HG02610 (cell line): ENCODE measurements around the gene POLDIP2.

Experiments
- ATAC-seq: cut with Tn5 transposase; IDR thresholded peaks from one replicate; pipeline ENCODE4 v1.9.1; 2021; ENCODE audit warnings: mild to moderate bottlenecking, moderate library complexity; ENCODE audit not compliant: unreplicated experiment

Gene POLDIP2

DNA sequence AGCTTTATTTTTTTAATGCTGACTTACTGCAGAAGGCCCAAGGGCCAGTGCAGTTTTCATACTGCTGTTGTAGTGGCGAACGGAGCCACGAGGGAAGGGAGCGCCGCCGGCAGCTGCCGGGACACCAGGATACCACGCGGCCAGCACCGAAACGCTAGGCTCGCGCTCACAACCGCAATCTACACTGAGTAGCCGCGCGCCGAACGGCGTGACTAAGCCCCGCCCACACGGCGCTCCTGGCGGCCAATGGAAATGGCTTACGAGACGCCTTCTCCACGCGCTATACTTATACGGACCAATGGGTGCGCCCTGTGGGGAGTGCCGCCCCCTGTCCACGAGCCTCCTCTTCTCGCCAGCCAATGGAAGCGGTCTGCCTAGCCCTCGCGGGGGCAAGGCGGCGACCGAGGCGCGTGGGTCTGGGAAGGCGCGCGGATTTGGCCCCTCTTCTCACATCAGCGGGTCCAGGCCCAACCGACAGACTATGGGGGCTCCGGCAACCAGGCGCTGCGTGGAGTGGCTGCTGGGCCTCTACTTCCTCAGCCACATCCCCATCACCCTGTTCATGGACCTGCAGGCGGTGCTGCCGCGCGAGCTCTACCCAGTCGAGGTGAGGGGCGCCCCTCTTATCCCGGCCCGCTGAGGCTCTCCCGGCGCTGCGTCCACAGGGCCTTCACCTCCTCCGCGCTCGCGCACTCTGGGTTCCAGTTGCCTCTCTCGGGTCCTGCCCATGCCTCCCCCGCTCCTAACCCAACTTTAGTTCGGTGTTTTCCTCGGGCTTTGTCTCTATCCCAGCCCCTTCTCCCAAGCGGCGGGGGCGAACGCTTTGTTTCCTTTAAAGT lies 38.3 kb downstream of the POLDIP2 start, which contains the start of gene TMEM97:
TSS of gene TMEM97 (plus strand) at position 442 of the 839 bp plus-strand sequence. CDS start at position 482, 40 bp downstream.
- peak; percentile 98 for ATAC-seq

DNA sequence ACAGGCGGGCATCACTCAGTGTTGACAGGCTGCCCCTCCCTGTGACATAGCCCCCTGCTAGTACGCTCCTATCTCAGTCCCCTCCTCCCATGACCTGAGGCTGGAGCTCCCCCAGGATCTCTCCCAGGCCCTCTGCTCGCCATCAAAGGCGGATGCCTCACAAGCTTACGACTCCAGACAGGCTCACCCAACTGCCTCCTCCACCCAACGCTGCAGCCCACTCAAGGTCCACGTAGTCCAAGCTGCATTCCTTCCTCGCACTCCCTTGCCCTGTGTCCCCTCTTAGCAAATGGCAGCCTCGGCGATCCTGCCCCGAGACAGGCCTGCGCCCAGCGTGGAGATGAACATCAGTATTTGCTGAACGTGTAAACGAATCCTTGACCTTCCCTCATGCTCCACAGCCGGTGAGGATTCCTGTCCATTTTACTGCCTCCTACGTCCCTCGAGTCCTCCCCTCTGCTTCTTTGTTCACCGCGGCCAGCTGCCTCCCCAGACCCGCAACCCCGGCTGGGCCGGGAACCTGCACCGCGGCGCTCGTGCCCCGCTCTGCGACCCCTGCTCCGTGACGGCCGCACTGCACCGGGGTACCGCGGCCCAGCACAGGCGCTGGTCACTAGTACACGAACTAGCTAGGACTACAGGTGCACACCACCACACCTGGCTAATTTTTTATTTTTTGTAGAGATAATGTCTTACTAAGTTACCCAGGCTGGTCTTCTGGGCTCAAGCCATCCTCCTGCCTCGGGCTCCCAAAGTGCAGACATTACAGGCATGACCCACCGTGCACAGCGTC lies 39.2 kb downstream of the POLDIP2 start:
- peak; percentile 5 for ATAC-seq

DNA sequence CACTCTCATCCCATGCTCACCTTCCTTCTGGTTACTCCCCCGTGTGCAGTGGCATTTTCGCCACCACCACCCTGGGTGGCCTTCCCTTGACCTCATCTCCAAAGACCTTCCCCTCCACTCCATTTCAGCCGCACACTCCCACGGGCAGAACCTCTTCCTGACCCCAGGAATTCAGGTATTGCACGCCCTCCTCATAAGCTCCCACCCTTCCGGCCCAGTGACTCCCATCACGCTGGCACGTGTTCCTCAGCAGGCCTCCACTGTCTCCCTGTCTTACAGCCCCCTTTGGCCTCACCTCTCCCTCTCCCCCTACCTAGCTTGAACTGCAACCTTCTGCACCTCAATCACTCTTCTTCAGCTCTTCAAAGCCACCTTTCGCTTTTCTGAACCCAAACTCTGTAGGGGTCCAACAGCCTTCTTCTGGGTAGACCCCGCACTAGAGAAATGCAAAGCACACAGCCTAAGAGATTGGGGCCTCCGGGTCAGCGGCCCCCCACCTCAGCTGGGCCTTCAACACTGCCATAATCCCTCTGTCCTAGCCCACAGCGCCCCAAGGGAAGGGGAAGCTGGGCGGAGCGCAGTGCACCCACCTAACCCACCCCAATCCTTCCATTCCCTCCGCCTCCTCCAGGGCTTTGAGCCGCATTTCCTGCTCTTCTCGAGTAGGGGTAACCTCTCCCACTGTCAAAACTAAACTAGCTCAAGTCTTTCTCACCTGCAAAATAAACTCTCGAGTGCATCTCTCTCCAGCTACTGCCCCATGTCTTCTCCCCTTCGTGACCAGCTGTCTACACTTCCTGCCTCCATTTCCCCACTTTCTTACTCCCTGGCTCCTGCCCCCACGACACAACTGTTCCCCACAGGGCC lies 40.0 kb downstream of the POLDIP2 start:
- no peak for ATAC-seq

DNA sequence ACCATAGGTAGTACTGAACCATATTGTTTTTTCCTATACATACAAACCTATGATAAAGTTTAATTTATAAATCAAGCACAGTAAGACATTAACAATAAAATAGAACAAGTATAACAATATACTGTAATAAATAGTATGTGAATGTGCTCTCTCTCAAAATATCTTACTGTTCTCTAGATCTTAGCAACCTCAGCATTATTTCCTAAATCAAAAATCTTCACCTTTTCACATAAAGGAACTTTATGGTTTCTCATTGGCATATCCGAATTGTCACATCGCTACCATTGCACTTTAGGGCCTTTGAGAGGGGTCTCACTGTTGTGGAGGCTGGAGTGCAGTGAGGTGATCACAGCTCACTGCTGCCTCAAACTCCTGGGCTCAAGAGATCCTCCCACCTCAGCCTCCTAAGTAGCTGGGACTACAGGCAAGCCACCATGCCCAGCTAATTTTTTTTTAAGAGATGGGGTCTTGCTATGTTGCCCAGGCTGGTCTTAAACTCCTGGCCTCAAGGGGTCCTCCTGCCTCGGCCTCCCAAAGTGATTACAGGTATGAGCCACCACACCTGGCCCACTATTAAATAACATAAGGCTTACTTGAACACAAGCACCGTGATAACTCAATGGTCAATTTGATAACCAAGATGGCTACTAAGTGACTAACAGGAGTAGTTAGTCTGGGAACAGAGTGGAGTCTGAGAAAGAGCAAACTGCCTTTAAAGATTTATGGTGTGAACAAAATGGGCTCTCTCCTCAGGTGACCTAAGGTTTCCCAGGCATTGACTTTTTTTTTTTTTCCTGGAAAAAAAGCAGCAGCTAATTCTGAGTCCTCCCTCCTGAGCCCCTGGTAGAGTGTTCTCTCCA lies 41.3 kb downstream of the POLDIP2 start:
- ATAC-seq: no peak

DNA sequence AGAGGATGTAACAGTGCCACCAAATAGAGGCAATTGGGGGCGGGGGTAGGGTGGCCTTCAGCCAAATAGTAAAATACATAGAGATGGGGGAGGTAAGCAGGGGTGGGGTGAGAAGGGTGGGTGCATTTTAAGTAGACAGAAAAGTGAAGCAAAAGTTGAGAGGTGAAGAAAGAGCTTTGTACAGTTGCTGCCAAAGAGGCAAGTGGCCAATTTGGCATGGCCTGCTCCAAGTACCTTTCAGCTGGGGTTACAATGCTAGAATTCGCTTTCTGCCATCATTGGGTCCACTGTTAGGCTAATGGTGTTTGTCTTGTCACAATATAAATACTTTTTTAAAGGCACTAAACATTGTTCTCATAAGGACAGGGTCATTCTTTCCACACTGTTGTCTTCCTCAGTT lies 43.5 kb downstream of the POLDIP2 start:
- no peak for ATAC-seq

DNA sequence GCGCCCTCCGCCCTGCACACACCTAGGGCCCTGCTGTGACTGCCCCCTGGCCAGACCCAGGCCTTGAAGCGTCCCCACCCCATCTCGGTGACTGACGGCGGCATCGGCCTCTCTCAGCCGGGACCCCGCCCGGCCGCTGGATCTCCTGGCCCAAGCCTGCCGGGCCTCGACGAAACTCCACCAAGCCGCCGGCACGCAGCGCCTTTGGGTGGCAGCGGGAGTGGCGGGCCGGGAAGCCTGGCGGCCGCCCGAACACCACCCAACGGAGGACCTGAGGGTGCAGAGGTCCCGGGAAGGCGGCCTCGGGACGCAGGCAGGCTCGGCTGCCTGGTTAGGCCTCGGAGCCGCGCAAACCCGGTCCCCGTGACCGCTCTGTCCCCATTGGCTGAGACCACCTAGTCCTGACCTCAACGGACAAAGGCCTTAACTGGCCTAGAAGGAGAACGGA lies 50.3 kb downstream of the POLDIP2 start:
- ATAC-seq: no peak

DNA sequence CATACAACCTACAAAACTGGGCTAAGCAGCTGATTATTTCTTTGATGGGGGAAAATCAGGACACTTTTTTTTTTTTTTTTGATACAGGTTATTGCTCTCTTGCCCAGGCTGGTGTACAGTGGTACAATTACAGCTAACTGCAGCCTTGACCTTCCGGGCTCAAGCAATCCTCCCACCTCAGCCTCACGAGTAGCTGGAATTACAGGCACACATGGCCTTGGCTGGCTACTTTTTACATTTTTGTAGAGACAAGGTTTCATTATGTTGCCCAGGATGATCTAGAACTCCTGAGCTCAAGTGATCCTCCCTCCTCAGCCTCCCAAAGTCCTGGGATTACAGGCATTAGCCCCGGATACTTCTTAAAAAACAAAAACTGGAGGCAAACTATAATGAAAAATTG lies 58.9 kb downstream of the POLDIP2 start:
- no peak for ATAC-seq
